HK-2 (cell line): ENCODE measurements around the gene DCUN1D2.
"Not testable (repeated sequence)": the region's sequence is repeated elsewhere in the genome, so short reads cannot be mapped to it uniquely, and the experiment has no call there.

Source experiments
- DNase-seq: peaks from one replicate; pipeline ENCODE4 v3.0.0-alpha.2; 2018; ENCODE audit not compliant: unreplicated experiment

The DCUN1D2 gene

DNA sequence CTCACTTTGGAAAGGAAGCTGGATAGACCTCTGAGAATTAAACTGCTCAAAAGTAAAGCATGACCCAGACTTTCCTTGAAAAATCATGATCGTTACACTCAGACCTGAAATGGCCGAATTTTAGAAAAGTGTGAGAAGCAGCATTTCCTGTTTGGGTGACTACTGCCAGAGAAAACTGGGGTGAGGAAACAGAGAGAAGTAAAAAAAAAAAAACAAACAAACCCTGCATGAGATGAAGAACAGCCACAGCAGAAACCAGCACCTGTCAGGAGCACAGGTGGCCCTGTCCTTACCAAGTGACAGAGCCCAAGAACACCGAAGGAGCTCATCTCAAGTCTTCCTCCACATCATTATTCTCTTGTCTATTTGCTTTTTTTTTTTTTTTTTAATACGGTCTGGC lies 25.2 kb downstream of the DCUN1D2 start:
- no peak for DNase-seq

GRCh38 chr13:113464476-113464875 lies 26.0 kb downstream of the DCUN1D2 start:
- DNase-seq = no peak

- no peak for DNase-seq
Observed at GRCh38 chr13:113461022-113461751, 29.3 kb downstream of the DCUN1D2 start.

- no peak for DNase-seq
Observed at GRCh38 chr13:113460599-113460998, 29.9 kb downstream of the DCUN1D2 start.

DNA sequence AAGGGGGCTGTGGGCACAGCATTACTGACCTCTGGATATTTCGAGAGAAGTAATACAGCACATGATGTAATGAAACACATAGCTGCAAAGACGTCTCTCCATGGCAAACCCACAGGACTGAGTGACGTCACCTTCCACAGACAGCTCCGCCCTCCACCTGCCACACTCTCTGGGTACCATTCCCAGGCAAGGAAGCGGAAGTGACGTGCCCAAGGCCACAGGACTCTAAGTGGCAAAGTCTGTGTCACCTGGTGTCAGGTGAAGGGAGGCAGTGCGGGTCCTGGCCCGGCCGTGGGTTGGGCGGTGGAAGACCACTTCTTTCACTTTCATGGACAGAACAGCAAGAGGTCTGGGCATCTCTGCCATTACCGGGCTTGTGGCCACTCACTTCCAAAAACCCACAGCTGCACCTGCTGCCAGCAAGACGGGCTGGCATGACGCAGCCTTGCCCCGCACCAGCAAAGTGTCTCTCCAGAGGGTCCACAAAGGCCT lies 30.4 kb downstream of the DCUN1D2 start:
- DNase-seq = no peak

GRCh38 chr13:113458253-113459065 lies 32.1 kb downstream of the DCUN1D2 start:
- no peak for DNase-seq

DNA sequence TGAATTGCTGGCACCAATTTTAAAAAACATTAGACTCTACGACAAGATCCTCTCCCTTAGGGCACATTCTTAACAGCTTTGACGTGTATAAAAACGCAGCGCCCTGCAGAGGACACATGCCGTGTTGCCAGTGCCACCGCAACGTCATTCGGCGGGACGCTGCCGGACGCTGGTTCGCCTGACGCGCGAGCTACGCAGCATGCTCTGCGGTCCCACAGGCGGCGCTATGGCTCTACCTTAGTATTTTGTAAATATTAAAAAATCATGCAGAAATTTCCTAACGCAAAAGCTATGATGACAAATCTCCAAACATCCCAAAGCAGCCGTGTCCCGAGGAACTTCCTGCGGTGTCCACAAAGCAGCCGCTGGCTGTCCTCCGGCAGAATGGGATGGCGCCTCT lies 33.0 kb downstream of the DCUN1D2 start:
- no peak for DNase-seq

DNA sequence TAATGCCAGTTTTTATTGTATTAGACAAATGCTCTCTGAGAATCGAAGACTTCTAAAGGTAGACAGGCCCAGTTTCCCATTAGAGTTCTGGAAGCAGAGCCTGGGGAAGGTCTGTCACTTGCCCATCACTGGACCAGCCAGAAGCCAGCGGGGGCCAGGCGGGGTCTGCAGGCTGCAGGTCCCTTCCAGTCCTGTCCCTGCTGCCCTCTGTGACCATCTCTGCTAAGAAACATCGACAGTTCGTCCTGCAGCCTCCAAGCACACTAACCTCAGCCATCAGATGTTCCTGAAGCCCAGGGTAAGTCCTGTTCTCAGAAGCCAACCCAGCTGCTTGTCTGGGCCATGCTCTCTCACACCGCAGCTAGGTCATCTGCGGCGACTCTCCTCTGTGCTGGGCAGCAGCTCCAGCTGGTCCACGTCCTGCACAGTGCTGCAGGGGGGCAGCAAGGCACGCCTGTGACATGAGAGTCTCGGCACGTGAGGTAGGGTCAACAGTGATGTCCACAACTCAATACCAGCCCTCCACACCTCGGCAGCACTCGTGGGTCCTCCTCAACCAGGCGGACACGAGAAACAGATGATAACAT lies 34.3 kb downstream of the DCUN1D2 start:
- DNase-seq = no peak

GRCh38 chr13:113455384-113455783 lies 35.1 kb downstream of the DCUN1D2 start:
- DNase-seq = no peak

DNA sequence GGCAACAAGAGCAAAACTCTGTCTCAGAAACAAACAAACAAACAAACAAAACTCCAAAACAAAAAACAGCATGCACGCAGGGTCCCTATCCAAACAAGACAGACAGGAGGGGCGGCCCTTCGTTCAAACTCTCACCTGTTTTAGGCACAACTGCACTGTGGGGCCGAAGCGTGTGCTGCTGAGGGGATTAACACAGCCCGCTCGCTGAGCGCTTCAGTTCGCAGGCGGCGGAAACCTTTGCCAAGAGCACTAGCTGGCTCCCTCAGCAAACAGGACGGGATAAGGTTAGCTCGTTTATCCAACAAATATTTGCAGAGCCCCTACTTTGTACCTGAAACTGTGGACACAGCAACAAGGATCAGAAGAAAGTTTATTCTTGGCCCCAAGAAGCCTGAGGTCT lies 35.6 kb downstream of the DCUN1D2 start:
- no peak for DNase-seq

DNA sequence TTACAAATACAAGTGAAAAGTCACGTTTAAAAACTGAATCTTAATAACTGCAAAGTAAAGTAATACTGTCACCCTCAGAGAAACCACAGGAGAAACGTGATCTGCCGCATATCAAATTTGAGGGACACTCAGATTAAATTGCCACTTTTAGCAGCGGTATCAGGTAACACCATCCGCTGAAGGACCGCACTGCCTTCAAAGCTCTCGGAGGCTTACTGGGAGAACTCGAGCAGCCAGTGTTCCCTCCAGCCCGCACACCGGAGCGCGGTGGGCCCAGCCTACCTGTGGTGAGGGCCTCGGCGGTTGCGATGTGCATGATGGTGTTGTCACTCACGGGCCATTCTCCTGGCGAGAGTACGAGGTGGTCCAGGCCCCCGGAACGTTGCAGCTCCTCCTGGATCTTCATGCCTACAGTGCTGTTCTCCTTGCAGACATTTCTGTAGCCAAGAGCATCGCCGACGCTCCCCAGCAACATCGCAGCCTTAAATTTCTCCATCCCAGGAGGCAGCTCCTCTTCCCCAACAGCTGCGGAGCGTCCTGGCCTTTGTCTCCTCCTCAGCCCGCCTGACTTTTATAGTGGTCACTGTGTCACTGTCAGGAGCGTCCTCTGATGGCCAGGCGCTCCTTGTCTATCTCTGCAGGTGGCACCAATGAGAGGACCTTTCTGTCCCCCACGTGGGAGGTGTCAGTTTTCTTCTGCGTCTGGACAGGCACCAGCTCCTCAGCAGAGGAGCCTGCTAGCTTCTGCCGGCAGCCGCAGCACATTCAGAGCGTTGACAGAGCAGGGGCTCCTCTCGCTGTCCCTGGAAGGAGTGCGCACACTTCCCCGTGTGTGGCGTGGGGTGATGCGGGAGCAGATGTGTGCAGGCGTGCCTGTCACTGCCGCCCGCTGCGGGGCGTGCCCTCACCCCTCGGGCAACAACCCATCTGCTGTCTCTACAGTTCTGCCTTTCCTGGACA lies 37.3 kb downstream of the DCUN1D2 start, which contains the start of gene ADPRHL1:
Gene ADPRHL1 (minus strand): TSS at position 547 of the 960 bp plus-strand sequence. CDS start 51 bp downstream, at position 496.
- no peak for DNase-seq

DNA sequence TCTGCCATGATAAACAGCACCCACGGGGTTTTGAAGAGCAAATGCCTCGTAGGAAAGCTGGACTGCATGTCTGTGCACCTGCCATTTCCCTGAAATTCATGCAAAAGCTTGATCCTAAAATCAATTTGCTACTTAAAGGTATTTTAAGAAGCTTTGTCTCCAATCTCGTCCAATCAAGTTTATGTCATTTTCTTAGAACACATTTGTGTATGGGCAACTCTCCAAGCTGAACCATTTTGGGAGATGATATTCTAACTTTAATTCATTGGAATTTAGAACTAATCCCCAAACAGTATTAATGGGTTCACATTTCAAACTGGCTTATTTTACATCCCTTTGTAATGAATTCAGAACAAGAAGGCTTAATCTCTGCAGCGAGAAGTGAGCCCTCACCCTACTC lies 38.0 kb downstream of the DCUN1D2 start:
- no peak for DNase-seq

GRCh38 chr13:113451951-113452421 lies 38.5 kb downstream of the DCUN1D2 start:
- no peak for DNase-seq

DNA sequence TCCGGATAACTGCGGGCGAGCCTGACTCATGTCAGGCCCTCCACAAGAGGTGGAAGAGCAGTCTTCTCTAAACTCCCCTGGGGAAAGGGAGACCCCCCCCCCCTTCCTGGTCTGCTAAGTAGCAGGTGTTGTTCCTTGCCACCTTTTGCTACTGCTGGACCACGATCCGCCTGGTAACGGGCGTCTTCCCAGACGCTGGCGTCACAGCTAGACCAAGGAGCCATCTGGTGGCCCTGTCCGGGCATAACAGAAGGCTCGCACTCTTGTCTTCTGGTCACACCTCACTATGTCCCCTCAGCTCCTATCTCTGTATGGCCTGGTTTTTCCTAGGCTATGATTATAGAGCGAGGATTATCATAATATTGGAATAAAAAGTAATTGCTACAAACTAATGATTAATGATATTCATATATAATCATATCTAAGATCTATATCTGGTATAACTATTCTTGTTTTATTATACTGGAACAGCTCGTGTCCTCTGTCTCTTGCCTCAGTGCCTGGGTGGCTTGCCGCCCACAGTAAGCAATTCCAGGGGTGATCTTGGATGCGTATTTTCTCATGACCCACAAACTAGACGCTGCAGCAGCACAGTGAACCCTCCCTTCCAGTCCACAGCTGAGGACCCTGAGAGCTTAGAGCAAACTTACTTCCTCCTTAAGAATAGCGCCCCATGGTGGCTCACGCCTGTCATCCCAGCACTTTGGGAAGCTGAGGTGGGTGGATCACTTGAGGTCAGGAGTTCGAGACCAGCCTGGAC lies 39.5 kb downstream of the DCUN1D2 start:
- not testable (repeated sequence) for DNase-seq

- not testable (repeated sequence) for DNase-seq
Observed at GRCh38 chr13:113450348-113450744, 40.2 kb downstream of the DCUN1D2 start.

- no peak for DNase-seq
Observed at GRCh38 chr13:113449693-113450347, 40.7 kb downstream of the DCUN1D2 start.

DNA sequence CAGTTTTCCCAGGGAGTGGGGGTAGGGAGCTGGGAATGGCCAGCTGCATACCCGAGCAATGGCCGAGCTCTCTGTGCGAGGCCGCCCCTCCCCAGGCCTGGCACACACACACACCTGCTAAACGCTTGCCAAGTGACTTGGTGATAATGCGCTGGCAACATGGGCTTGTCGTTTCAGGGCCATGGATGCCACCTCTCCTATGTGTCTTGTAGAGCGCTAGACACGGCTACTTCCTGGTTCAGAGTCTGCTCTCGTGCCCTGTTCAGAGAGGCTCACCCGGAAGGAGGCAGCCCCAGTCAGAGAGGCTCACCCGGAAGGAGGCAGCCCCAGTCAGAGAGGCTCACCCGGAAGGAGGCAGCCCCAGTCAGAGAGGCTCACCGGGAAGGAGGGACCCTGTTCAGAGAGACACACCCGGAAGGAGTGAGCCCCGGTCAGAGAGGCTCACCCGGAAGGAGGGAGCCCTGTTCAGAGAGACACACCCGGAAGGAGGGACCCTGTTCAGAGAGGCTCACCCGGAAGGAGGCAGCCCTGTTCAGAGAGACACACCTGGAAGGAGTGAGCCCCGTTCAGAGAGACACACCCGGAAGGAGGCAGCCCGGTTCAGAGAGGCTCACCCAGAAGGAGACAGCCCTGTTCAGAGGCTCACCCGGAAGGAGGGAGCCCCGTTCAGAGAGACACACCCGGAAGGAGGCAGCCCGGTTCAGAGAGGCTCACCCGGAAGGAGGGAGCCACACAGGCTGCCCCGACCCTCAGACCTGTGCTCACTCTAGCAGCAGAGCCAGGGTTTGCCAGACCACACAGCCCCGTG lies 41.4 kb downstream of the DCUN1D2 start:
- DNase-seq = no peak

- no peak for DNase-seq
Observed at GRCh38 chr13:113448545-113448884, 42.0 kb downstream of the DCUN1D2 start.

DNA sequence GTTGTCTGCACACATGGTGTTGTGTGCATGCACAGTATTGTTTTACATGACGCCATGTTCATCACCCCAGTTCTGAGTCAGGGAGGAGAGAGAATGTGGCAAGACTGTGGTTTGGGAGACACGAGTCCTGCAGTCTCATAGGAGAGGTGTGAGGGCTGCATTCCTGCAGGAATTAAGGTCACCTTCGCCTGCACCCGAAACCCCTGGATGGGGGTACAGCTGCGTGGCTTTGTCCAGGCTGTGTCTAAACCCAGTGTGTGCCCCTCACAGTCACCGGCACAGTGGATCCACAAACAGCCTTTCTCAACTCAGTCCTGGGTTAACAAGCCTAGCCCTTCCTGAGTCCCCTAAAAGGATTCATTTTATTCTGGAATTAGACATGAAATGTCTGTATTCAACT lies 42.9 kb downstream of the DCUN1D2 start:
- DNase-seq = no peak
